ENCODE data around the gene MYOF. TPM values are rescaled to one million over a fixed set of nuclear protein-coding genes. Genes with fewer than 3 reads are reported as not detected.
A peak's percentile ranks its signal among the peaks of the same experiment; 100 is the strongest.
"Not testable (repeated sequence)": the region's sequence is repeated elsewhere in the genome, so short reads cannot be mapped to it uniquely, and the experiment has no call there.

Gene MYOF
- total RNA-seq, 1 donor from 2014 or later = 13.4 TPM

- Mint-ChIP-seq H3K4me1 (ENCODE audit: low read depth) (no peaks in the 10 kb centered on the region), H3K27ac (no peak overlapping the region), H3K9me3 (no peaks in the 10 kb centered on the region), H3K27me3 (ENCODE audit: insufficient read depth) (peaks cover 1% of the 10 kb centered on the region), H3K4me3 (no peak overlapping the region), H3K36me3 (ENCODE audit: low read depth) (no peaks in the 10 kb centered on the region)
- intact Hi-C loops (cut with micrococcal nuclease) = no loop called here
- no peak for DNase-seq (ENCODE audit: low spot score)
These were observed 182.9 kb downstream of the MYOF start for GRCh38 chr10:93299195-93299594.

DNA sequence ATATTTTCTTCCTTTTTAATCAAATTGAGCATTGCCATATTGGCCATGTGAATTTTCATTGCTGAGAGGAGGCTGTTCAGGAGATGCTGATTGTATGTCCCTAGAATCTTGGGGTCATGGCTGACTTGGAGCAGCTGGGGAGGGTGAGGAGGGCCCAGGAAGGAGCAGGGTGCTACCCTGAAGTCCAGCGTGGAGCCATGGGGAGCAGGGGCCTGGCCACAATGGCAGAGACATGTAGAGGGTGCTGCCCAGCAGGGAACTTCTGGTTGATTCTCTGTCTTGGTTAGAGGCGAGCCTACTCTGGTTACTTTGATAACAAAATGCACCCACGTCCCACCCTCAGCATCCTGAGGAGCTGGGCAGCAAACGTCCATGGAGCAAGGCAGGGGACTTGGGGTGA, 186.0 kb downstream of the MYOF start:
- Mint-ChIP-seq H3K4me3 (no peak overlapping the region), H3K9me3 (no peaks in the 10 kb centered on the region), H3K27me3 (ENCODE audit: insufficient read depth) (peaks cover 1% of the 10 kb centered on the region), H3K36me3 (ENCODE audit: low read depth) (no peaks in the 10 kb centered on the region), H3K27ac (no peak overlapping the region), H3K4me1 (ENCODE audit: low read depth) (no peaks in the 10 kb centered on the region)
- DNase-seq (ENCODE audit: low spot score) = no peak
- intact Hi-C loops (cut with micrococcal nuclease) = no loop called here

DNA sequence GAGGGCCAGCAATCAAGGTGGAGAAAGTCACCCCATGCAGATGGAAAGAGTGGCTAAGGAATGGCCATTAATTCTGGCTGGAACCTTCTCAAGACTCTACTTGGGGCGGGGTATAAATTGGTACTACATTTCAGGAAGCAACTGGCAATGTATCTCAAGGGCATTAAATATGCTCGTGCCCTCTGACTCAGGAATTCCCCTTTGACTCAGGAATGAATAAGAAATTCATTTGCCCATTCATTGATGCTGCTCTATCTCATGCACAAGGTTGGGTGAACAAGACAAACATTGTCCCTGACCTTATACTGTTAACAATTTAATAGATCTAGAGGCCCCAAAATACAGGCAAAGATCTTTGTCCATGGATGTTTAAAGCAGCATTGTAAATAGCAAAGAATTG, 188.1 kb downstream of the MYOF start:
- Mint-ChIP-seq H3K36me3 (ENCODE audit: low read depth) (no peaks in the 10 kb centered on the region), H3K4me3 (no peak overlapping the region), H3K4me1 (ENCODE audit: low read depth) (no peaks in the 10 kb centered on the region), H3K9me3 (no peaks in the 10 kb centered on the region), H3K27ac (no peak overlapping the region), H3K27me3 (ENCODE audit: insufficient read depth) (peaks cover 4% of the 10 kb centered on the region)
- no peak for DNase-seq (ENCODE audit: low spot score)
- intact Hi-C loops (cut with micrococcal nuclease) = no loop called here

- Mint-ChIP-seq H3K27ac (no peak overlapping the region), H3K36me3 (ENCODE audit: low read depth) (no peaks in the 10 kb centered on the region), H3K27me3 (ENCODE audit: insufficient read depth) (peaks cover 2% of the 10 kb centered on the region), H3K4me3 (no peak overlapping the region), H3K4me1 (ENCODE audit: low read depth) (no peaks in the 10 kb centered on the region), H3K9me3 (no peaks in the 10 kb centered on the region)
- intact Hi-C loops (cut with micrococcal nuclease) = no loop called here
- no peak for DNase-seq (ENCODE audit: low spot score)
These were observed 191.3 kb downstream of the MYOF start for GRCh38 chr10:93290661-93291354.

DNA sequence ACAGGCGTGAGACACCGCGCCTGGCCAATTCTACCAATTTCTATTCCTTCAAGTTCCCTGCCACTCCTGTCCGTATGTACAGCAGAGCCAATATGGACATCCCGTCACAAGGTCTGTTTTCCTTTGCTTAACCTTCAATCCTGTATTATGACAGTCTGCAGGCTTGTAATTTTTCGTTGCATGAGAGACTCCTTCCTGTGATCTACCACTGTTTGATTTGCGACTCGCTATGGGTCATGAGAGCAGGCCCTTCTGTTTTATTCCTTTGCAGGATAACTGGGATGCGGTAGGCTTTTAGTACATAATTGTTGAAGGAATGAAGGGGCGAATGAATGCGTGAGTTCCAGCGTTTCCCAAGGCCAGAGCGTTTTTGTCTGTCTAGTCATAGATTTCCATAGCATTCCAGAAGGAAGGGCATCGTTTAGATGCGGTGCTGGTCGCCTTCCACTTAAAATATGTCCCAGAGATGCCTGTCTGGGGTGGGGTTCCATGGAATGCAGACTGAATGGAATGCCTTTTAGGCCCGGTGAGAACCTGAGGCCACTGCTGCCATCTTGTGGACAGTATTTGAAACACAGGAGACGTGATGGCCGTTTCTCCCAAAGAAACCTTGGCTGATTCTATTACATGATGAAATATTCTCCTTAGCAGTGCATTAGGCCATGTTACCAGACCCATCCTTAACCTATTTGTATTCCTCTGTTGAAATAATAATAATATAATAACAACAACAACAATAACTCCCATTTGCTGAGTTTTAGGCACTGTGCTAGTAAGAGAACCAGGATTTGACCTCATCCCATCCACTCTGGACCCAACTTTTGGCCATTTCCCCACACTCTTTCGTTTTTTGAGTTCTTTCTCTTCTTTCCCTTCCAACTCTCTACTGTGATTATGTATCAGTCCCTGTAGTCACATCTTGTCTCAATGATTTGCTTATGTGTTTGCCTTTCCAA, 193.2 kb downstream of the MYOF start:
- H3K9me3 Mint-ChIP-seq = no peaks in the 10 kb centered on the region
- H3K4me3 Mint-ChIP-seq = no peak overlapping the region
- peaks cover 6% of the 10 kb centered on the region for H3K27me3 Mint-ChIP-seq (ENCODE audit: insufficient read depth)
- H3K36me3 Mint-ChIP-seq (ENCODE audit: low read depth) = no peaks in the 10 kb centered on the region
- DNase-seq (ENCODE audit: low spot score) = peak; percentile 17
- H3K27ac Mint-ChIP-seq = no peak overlapping the region
- H3K4me1 Mint-ChIP-seq (ENCODE audit: low read depth) = no peaks in the 10 kb centered on the region
- intact Hi-C loops (cut with micrococcal nuclease) = loop anchor here (1.0 to 5.0 kb wide), 5 partner anchors 174 to 402 kb away; partner anchors contain the start of gene MYOF

DNA sequence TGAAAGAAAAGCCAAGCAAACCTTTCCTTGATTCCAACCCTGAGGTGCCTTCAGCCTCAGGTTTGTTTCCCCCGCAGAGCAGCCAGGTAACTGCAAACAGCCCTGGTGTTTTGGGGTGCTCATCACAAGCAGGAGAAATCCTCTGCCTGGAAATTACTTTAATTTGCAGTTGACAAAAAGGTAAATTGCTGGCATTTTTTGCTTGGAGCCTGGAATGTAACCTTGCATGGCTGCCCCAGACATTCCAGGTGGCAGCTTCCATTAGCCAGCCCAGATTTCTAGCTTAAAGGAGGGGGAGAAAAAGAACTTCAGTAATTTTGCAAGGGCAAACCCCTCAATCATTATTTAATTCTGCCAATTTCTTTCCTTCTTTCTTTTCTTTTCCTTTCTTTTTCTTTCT, 194.4 kb downstream of the MYOF start:
- no peaks in the 10 kb centered on the region for H3K4me1 Mint-ChIP-seq (ENCODE audit: low read depth)
- intact Hi-C loops (cut with micrococcal nuclease) = loop anchor here (2.0 to 5.0 kb wide), 2 partner anchors 173 to 400 kb away; no protein-coding TSS in a partner anchor
- H3K4me3 Mint-ChIP-seq = no peak overlapping the region
- DNase-seq (ENCODE audit: low spot score) = no peak
- no peaks in the 10 kb centered on the region for H3K9me3 Mint-ChIP-seq
- H3K27me3 Mint-ChIP-seq (ENCODE audit: insufficient read depth) = peaks cover 10% of the 10 kb centered on the region
- no peaks in the 10 kb centered on the region for H3K36me3 Mint-ChIP-seq (ENCODE audit: low read depth)
- no peak overlapping the region for H3K27ac Mint-ChIP-seq

GRCh38 chr10:93284246-93284645, 197.9 kb downstream of the MYOF start:
- H3K9me3 Mint-ChIP-seq = not testable (repeated sequence)

DNA sequence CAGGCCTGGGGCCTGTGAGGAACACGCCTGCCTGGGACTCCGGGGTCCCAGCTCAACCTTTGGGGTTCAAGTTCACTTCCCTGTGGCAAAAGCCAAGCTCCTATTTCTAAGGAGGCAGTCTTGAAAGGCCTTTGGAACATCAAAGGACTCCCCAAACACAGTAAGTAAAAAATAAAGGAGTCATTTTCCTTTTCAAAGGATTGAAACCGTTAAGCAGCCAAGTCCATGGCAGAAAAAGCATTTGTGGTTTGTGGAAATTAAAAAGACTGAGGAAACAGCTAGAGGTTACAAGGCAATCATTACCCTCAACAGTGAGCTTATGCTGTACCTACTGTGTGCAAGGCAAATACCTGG, 200.8 kb downstream of the MYOF start:
- Mint-ChIP-seq H3K36me3 (ENCODE audit: low read depth) (no peaks in the 10 kb centered on the region), H3K4me3 (no peak overlapping the region), H3K27me3 (ENCODE audit: insufficient read depth) (peaks cover 7% of the 10 kb centered on the region), H3K4me1 (ENCODE audit: low read depth) (no peaks in the 10 kb centered on the region), H3K9me3 (no peaks in the 10 kb centered on the region), H3K27ac (no peak overlapping the region)
- intact Hi-C loops (cut with micrococcal nuclease) = no loop called here
- no peak for DNase-seq (ENCODE audit: low spot score)

More at GRCh38 chr10:93284246-93284645, 197.9 kb downstream of the MYOF start:
- intact Hi-C loops (cut with micrococcal nuclease); H3K27me3 Mint-ChIP-seq (ENCODE audit: insufficient read depth); H3K4me1 Mint-ChIP-seq (ENCODE audit: low read depth); H3K36me3 Mint-ChIP-seq (ENCODE audit: low read depth); H3K27ac Mint-ChIP-seq; H3K4me3 Mint-ChIP-seq; DNase-seq (ENCODE audit: low spot score): not testable (repeated sequence)

DNA sequence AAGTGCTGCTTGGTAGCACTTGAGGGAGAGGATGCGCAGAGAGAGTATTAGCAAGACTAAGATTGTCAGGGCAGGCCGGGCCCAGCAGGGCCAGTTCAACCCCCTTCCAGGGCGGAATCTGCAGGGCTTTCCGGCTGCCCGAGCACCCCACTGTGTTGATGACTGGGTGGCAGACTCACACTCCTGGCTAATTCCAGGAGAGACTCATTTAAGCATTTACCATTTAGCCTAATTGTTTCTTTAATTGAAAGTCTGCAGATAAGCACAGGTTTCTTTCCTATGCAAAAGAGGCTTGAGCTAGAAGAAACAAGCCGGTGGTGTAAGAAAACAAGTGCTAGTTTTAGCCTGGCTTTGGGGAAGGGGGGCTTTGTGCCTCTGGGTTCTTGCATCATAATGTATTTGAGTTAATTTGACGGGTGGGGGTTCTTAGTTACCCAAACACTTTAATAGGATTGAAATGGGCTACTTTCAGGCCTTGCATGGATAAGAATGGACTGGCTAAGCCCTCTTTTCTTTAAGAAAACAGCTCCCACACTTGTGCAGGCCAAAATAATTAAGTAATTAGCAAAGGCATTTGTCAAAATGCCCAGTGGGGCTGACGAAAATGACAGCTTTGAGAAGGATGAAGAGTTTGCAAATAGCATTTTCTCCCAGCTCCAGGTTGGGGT, 201.3 kb downstream of the MYOF start:
- intact Hi-C loops (cut with micrococcal nuclease) = no loop called here
- no peak overlapping the region for H3K27ac Mint-ChIP-seq
- H3K4me3 Mint-ChIP-seq = no peak overlapping the region
- no peaks in the 10 kb centered on the region for H3K9me3 Mint-ChIP-seq
- no peak for DNase-seq (ENCODE audit: low spot score)
- no peaks in the 10 kb centered on the region for H3K36me3 Mint-ChIP-seq (ENCODE audit: low read depth)
- H3K4me1 Mint-ChIP-seq (ENCODE audit: low read depth) = no peaks in the 10 kb centered on the region
- peaks cover 7% of the 10 kb centered on the region for H3K27me3 Mint-ChIP-seq (ENCODE audit: insufficient read depth)

DNA sequence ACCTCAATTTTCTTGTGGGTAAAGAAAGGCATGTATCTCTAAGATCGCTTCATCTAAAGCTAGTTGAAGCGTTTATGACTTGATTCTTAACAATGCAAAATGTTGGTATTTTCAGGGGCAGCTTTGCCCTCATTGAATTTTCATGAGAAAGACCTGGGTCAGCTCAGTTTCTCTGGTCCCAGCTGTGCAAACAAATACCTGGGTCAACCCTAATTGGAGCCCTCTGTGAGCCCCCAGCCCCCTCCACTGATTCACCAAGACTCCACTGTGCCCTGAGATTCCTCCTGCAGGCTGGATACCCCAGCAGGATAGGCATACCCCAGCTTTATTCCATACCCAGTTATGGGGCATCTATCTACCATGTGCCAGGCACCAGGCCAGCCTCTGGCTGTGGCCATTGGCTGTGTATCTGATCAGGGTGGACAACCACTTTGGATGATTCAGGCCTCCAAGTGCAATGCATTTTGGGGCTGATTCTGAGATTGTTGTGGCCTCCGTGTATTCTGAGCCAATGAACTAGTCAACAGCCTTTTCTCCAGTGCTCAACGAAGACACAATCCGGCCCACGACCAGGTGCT, 201.9 kb downstream of the MYOF start:
- H3K9me3 Mint-ChIP-seq = no peaks in the 10 kb centered on the region
- no peak for DNase-seq (ENCODE audit: low spot score)
- H3K4me1 Mint-ChIP-seq (ENCODE audit: low read depth) = no peaks in the 10 kb centered on the region
- intact Hi-C loops (cut with micrococcal nuclease) = no loop called here
- H3K27ac Mint-ChIP-seq = no peak overlapping the region
- no peaks in the 10 kb centered on the region for H3K36me3 Mint-ChIP-seq (ENCODE audit: low read depth)
- H3K4me3 Mint-ChIP-seq = no peak overlapping the region
- H3K27me3 Mint-ChIP-seq (ENCODE audit: insufficient read depth) = peaks cover 4% of the 10 kb centered on the region

- no peaks in the 10 kb centered on the region for H3K27me3 Mint-ChIP-seq (ENCODE audit: insufficient read depth)
- intact Hi-C loops (cut with micrococcal nuclease) = no loop called here
- no peaks in the 10 kb centered on the region for H3K9me3 Mint-ChIP-seq
- H3K36me3 Mint-ChIP-seq (ENCODE audit: low read depth) = no peaks in the 10 kb centered on the region
- no peak for DNase-seq (ENCODE audit: low spot score)
- H3K27ac Mint-ChIP-seq = no peak overlapping the region
- no peaks in the 10 kb centered on the region for H3K4me1 Mint-ChIP-seq (ENCODE audit: low read depth)
- no peak overlapping the region for H3K4me3 Mint-ChIP-seq
These were observed 204.8 kb downstream of the MYOF start for GRCh38 chr10:93277360-93277759.

DNA sequence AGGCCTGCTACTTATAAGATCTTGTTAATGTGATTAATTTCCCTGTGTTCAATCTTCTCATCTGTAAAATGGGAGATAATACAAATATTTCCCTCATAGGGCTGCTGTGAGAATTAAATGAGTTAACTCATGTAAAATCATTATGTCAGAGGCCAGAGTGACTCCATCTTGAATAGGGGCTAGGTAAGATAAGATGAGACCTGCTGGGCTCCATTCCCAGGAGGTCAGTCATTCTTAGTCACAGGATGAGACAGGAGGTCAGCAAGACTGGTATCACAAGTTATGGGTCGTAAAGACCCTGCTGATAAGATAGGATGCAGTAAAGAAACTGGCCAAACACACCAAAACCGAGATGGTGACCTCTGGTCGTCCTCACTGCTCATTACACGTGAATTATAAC, 207.7 kb downstream of the MYOF start:
- no peaks in the 10 kb centered on the region for H3K4me1 Mint-ChIP-seq (ENCODE audit: low read depth)
- peaks cover 4% of the 10 kb centered on the region for H3K9me3 Mint-ChIP-seq
- no peaks in the 10 kb centered on the region for H3K27me3 Mint-ChIP-seq (ENCODE audit: insufficient read depth)

More for the DNA sequence above, 207.7 kb downstream of the MYOF start:
- H3K4me3 Mint-ChIP-seq = no peak overlapping the region
- no peaks in the 10 kb centered on the region for H3K36me3 Mint-ChIP-seq (ENCODE audit: low read depth)
- no peak for DNase-seq (ENCODE audit: low spot score)
- intact Hi-C loops (cut with micrococcal nuclease) = no loop called here
- H3K27ac Mint-ChIP-seq = no peak overlapping the region
